ENCODE measurements around the gene MISP3. TPM values are rescaled to one million over a fixed set of nuclear protein-coding genes. Genes with fewer than 3 reads are reported as not detected.
"Not testable (repeated sequence)": the region's sequence is repeated elsewhere in the genome, so short reads cannot be mapped to it uniquely, and the experiment has no call there.

Gene MISP3
- total RNA-seq, 3 donors from 2014 or later, result 13.6 to 34.2 (median 32.9) TPM

GRCh38 chr19:14042659-14043608 is 29.7 kb upstream of the MISP3 start:
- H3K36me3 ChIP-seq (ENCODE audit: low read depth); H3K4me3 ChIP-seq; intact Hi-C loops (cut with DNase I, micrococcal nuclease); H3K4me1 ChIP-seq (ENCODE audit: low read depth); H3K9me3 ChIP-seq: not testable (repeated sequence)
- ATAC-seq (peak; percentile 72), DNase-seq (peak in 1 of 3 donors; percentile 65)
- TF ChIP-seq CTCF (IDR thresholded peaks at IDR 0.05), result peak; percentile 36

GRCh38 chr19:14047866-14048265 is 24.7 kb upstream of the MISP3 start:
- intact Hi-C loops (cut with DNase I, micrococcal nuclease); H3K4me3 ChIP-seq; H3K4me1 ChIP-seq (ENCODE audit: low read depth); ATAC-seq; H3K36me3 ChIP-seq (ENCODE audit: low read depth); DNase-seq; H3K9me3 ChIP-seq: not testable (repeated sequence)

GRCh38 chr19:14048443-14049153 is 24.0 kb upstream of the MISP3 start:
- peaks cover 5% of the 10 kb centered on the region for H3K4me1 ChIP-seq (ENCODE audit: low read depth)
- DNase-seq (peak; percentile 66 to 81 (median 78)), ATAC-seq (peak; percentile 84)
- intact Hi-C loops (cut with DNase I, micrococcal nuclease), result no loop called here
- peak; percentile 90 for TF ChIP-seq CTCF (IDR thresholded peaks at IDR 0.05)
- H3K9me3 ChIP-seq, result no peaks in the 10 kb centered on the region
- H3K4me3 ChIP-seq, result no peak overlapping the region
- no peaks in the 10 kb centered on the region for H3K36me3 ChIP-seq (ENCODE audit: low read depth)

- Histone ChIP-seq H3K36me3 (ENCODE audit: low read depth) (no peaks in the 10 kb centered on the region), H3K4me3 (no peak overlapping the region), H3K9me3 (no peaks in the 10 kb centered on the region), H3K4me1 (ENCODE audit: low read depth) (no peaks in the 10 kb centered on the region)
- no peak for DNase-seq
- intact Hi-C loops (cut with DNase I, micrococcal nuclease), result no loop called here
- no peak for ATAC-seq
- no peak for TF ChIP-seq CTCF (IDR thresholded peaks at IDR 0.05)
Measured at GRCh38 chr19:14050512-14050911, 22.1 kb upstream of the MISP3 start.

- H3K36me3 ChIP-seq (ENCODE audit: low read depth); ATAC-seq; H3K9me3 ChIP-seq; DNase-seq; H3K4me1 ChIP-seq (ENCODE audit: low read depth); intact Hi-C loops (cut with DNase I, micrococcal nuclease); H3K4me3 ChIP-seq: not testable (repeated sequence)
Measured at GRCh38 chr19:14050961-14051360, 21.6 kb upstream of the MISP3 start.

GRCh38 chr19:14051980-14052379 is 20.6 kb upstream of the MISP3 start:
- no peaks in the 10 kb centered on the region for H3K9me3 ChIP-seq
- no peak for ATAC-seq
- TF ChIP-seq CTCF (IDR thresholded peaks at IDR 0.05), result no peak
- H3K36me3 ChIP-seq (ENCODE audit: low read depth), result no peaks in the 10 kb centered on the region
- DNase-seq, result no peak
- no peak overlapping the region for H3K4me3 ChIP-seq
- intact Hi-C loops (cut with DNase I, micrococcal nuclease), result no loop called here
- H3K4me1 ChIP-seq (ENCODE audit: low read depth), result no peaks in the 10 kb centered on the region

Measured in mucosa of descending colon (tissue), 3 donors.